Liver (tissue), 3 donors: Measurements from ENCODE around the gene ANKMY2.

Source experiments
- ATF3 ChIP-seq: IDR thresholded peaks from 2 replicates; pipeline ENCODE4 v1.6.1; 2016; ENCODE audit warnings: antibody characterized with exemption
- CTCF ChIP-seq: fragments of 150-350 bp; IDR thresholded peaks from 2 replicates; pipeline ENCODE4 v1.5.1; 2017; ENCODE audit warnings: improper control_type of control experiment, low read depth, low read length; ENCODE audit not compliant: missing input control
- GABPA ChIP-seq, 2 donors: IDR thresholded peaks in 1 of 2; conservative IDR thresholded peaks in 1 of 2; 2 replicates each; pipeline ENCODE4 v1.6.1; 2016; ENCODE audit warnings: antibody characterized with exemption in 2 of 2, mild to moderate bottlenecking in 1 of 2, moderate library complexity in 1 of 2
- RAD21 ChIP-seq, 2 donors: IDR thresholded peaks; 2 replicates each; pipeline ENCODE4 v1.6.1; 2016; ENCODE audit warnings: antibody characterized with exemption in 2 of 2, mild to moderate bottlenecking in 2 of 2
- YY1 ChIP-seq: IDR thresholded peaks from 2 replicates; pipeline ENCODE4 v1.6.1; 2016; ENCODE audit warnings: antibody characterized with exemption, mild to moderate bottlenecking
- TF ChIP-seq, protein P1 (sequence below): IDR thresholded peaks from 2 replicates; pipeline ENCODE4 v1.6.1; 2016; ENCODE audit warnings: antibody characterized with exemption
- donor health status: healthy.
- donor health status: healthy.

GRCh38 chr7:16554518-16555236 lies 90.9 kb downstream of the ANKMY2 start:
- no peak for TF ChIP-seq YY1
- TF ChIP-seq CTCF = no peak
- TF ChIP-seq RAD21 (IDR thresholded peaks at IDR 0.05) = no peak
- no peak for TF ChIP-seq ATF3
- TF ChIP-seq, protein P1, sequence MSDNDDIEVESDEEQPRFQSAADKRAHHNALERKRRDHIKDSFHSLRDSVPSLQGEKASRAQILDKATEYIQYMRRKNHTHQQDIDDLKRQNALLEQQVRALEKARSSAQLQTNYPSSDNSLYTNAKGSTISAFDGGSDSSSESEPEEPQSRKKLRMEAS = no peak
- no peak for TF ChIP-seq GABPA (IDR thresholded peaks at IDR 0.05 in 1 of 2, conservative IDR thresholded peaks at IDR 0.05 in 1 of 2)
